NCI-H345 treated with DMSO at 0.1 percent for 48 hours (cell line): ENCODE data around the gene WFDC8.
"Not testable (repeated sequence)": the region's sequence is repeated elsewhere in the genome, so short reads cannot be mapped to it uniquely, and the experiment has no call there.

ENCODE experiments used
- DNase-seq: peaks from one replicate; lab custom pipeline; 2025; ENCODE audit not compliant: unreplicated experiment; lab: John Stamatoyannopoulos, UW

The WFDC8 gene

GRCh38 chr20:45579184-45579583 is at the start of gene WFDC8:
Gene WFDC8 (minus strand): TSS chr20:45579284. CDS start chr20:45579247, 37 bp downstream.
- DNase-seq: no peak

- no peak for DNase-seq
Observed at GRCh38 chr20:45626540-45626939, 47.5 kb upstream of the WFDC8 start.

GRCh38 chr20:45621593-45621992 is 42.5 kb upstream of the WFDC8 start:
- DNase-seq: no peak

- DNase-seq: no peak
Observed at GRCh38 chr20:45617591-45617990, 38.5 kb upstream of the WFDC8 start.

GRCh38 chr20:45612314-45612713 is 33.2 kb upstream of the WFDC8 start:
- no peak for DNase-seq

- no peak for DNase-seq
Observed at GRCh38 chr20:45611054-45611453, 32.0 kb upstream of the WFDC8 start.

GRCh38 chr20:45607810-45608209 is 28.7 kb upstream of the WFDC8 start:
- no peak for DNase-seq

- DNase-seq: no peak
Observed at GRCh38 chr20:45595235-45595634, 16.2 kb upstream of the WFDC8 start.

- no peak for DNase-seq
Observed at GRCh38 chr20:45593498-45593897, 14.4 kb upstream of the WFDC8 start.

GRCh38 chr20:45592574-45593189 is 13.6 kb upstream of the WFDC8 start:
- peak; percentile 22 for DNase-seq

- no peak for DNase-seq
Observed at GRCh38 chr20:45589725-45590124, 10.6 kb upstream of the WFDC8 start.

GRCh38 chr20:45588800-45589199 is 9.7 kb upstream of the WFDC8 start:
- no peak for DNase-seq

GRCh38 chr20:45585986-45586385 is 6.9 kb upstream of the WFDC8 start:
- DNase-seq: not testable (repeated sequence)

- not testable (repeated sequence) for DNase-seq
Observed at GRCh38 chr20:45584294-45584693, 5.2 kb upstream of the WFDC8 start.

- DNase-seq: no peak
Observed at GRCh38 chr20:45583502-45583901, 4.4 kb upstream of the WFDC8 start.

- no peak for DNase-seq
Observed at GRCh38 chr20:45581702-45582101, 2.6 kb upstream of the WFDC8 start.

- DNase-seq: no peak
Observed at GRCh38 chr20:45578231-45578630, 853 bp downstream of the WFDC8 start.

- DNase-seq: no peak
Observed at GRCh38 chr20:45576995-45577394, 2.1 kb downstream of the WFDC8 start.

- DNase-seq: no peak
Observed at GRCh38 chr20:45575931-45576330, 3.2 kb downstream of the WFDC8 start.

GRCh38 chr20:45569650-45570049 is 9.4 kb downstream of the WFDC8 start:
- DNase-seq: not testable (repeated sequence)

- no peak for DNase-seq
Observed at GRCh38 chr20:45564760-45565276, 14.3 kb downstream of the WFDC8 start.

- DNase-seq: no peak
Observed at GRCh38 chr20:45555198-45555597, 23.9 kb downstream of the WFDC8 start.

- DNase-seq: no peak
Observed at GRCh38 chr20:45552456-45552855, 26.6 kb downstream of the WFDC8 start.
